ENCODE results near the gene LY6G6F. TPM values are rescaled to one million over a fixed set of nuclear protein-coding genes. Genes with fewer than 3 reads are reported as not detected.

The LY6G6F gene
- total and polyA plus RNA-seq, 2 of the 13 experiments (the other 11 are each of a cell fraction or from before 2014, with no cell fraction given): not detected

DNA sequence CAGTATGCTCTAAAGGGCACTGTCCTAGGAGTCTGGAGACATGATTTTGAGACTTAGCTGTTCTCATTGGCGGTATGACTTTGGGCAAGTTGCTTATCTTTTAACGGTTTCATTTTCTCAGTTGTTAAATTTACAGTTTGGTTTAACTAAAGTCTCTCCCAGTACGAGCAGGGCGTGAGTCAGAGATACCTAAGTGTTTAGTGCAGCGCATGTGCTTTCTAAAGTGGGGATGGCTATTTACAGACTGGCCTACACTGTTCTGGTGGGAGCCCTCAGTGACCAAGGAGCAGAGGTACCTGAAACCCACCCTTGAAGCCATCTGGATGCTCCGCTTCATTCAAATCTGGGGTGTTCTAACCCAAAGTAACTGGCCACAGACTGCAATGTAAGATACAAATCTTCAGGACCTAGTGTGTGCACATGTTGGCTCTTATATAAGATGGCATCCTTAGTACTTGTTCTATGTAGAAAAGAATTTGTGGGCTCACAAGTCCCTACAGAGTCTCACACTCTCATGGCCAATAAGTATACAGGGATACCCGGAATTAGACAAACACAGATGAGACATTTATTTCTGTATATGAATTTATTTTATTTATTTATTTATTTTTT is 43.9 kb downstream of the LY6G6F start (continued):
- TF ChIP-seq, protein P1, sequence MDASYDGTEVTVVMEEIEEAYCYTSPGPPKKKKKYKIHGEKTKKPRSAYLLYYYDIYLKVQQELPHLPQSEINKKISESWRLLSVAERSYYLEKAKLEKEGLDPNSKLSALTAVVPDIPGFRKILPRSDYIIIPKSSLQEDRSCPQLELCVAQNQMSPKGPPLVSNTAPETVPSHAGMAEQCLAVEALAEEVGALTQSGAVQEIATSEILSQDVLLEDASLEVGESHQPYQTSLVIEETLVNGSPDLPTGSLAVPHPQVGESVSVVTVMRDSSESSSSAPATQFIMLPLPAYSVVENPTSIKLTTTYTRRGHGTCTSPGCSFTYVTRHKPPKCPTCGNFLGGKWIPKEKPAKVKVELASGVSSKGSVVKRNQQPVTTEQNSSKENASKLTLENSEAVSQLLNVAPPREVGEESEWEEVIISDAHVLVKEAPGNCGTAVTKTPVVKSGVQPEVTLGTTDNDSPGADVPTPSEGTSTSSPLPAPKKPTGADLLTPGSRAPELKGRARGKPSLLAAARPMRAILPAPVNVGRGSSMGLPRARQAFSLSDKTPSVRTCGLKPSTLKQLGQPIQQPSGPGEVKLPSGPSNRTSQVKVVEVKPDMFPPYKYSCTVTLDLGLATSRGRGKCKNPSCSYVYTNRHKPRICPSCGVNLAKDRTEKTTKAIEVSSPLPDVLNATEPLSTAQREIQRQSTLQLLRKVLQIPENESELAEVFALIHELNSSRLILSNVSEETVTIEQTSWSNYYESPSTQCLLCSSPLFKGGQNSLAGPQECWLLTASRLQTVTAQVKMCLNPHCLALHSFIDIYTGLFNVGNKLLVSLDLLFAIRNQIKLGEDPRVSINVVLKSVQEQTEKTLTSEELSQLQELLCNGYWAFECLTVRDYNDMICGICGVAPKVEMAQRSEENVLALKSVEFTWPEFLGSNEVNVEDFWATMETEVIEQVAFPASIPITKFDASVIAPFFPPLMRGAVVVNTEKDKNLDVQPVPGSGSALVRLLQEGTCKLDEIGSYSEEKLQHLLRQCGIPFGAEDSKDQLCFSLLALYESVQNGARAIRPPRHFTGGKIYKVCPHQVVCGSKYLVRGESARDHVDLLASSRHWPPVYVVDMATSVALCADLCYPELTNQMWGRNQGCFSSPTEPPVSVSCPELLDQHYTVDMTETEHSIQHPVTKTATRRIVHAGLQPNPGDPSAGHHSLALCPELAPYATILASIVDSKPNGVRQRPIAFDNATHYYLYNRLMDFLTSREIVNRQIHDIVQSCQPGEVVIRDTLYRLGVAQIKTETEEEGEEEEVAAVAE (CRISPR knock-in tag; IDR thresholded peaks at IDR 0.05; ENCODE audit: borderline replicate concordance): no peak
- no peak for TF ChIP-seq KLF12 (CRISPR knock-in tag; IDR thresholded peaks at IDR 0.05; ENCODE audit: borderline replicate concordance)
- no peak for TF ChIP-seq RFXAP (CRISPR knock-in tag; IDR thresholded peaks at IDR 0.05; ENCODE audit: borderline replicate concordance)
- TF ChIP-seq IRF2 (CRISPR knock-in tag; IDR thresholded peaks at IDR 0.05): no peak
- TF ChIP-seq, protein P2, sequence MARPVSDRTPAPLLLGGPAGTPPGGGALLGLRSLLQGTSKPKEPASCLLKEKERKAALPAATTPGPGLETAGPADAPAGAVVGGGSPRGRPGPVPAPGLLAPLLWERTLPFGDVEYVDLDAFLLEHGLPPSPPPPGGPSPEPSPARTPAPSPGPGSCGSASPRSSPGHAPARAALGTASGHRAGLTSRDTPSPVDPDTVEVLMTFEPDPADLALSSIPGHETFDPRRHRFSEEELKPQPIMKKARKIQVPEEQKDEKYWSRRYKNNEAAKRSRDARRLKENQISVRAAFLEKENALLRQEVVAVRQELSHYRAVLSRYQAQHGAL (CRISPR knock-in tag; IDR thresholded peaks at IDR 0.05; ENCODE audit: not compliant biosample characterization): no peak
- no peak for TF ChIP-seq FOXJ3 (CRISPR knock-in tag; IDR thresholded peaks at IDR 0.05; ENCODE audit: borderline replicate concordance)
